Left lung (tissue), 10 donors: ENCODE data around the gene ADAM15. TPM values are rescaled to one million over a fixed set of nuclear protein-coding genes. Genes with fewer than 3 reads are reported as not detected.
A peak's percentile ranks its signal among the peaks of the same experiment; 100 is the strongest.

Experiments
- ATAC-seq: fragments of 200-7000 bp; cut with Tn5 transposase; one replicate; pipeline ENCODE4 v1.9.1; 2020; ENCODE audit warnings: moderate library complexity
- DNase-seq, 4 donors: peaks; one replicate each; pipeline ENCODE4 v3.0.0-alpha.2; 2013 to 2020
- H3K27ac ChIP-seq, 2 donors: fragments of 200-600 bp; sonication (generic) in 1 of 2; one replicate each; pipeline versions ENCODE4 v1.5.0 to v1.8.0; 2020 to 2021
- H3K27me3 ChIP-seq, 2 donors: fragments of 200-600 bp; sonication (generic) in 1 of 2; one replicate each; pipeline versions ENCODE4 v1.5.0 to v1.8.0; 2020 to 2021
- H3K36me3 ChIP-seq, 2 donors: fragments of 200-600 bp; sonication (generic) in 1 of 2; one replicate each; pipeline versions ENCODE4 v1.5.0 to v1.8.0; 2020 to 2021
- H3K4me1 ChIP-seq, 2 donors: fragments of 200-600 bp; one replicate each; pipeline ENCODE4 v1.8.0; 2021
- H3K4me3 ChIP-seq, 2 donors: fragments of 200-600 bp; sonication (generic) in 1 of 2; one replicate each; pipeline versions ENCODE4 v1.5.0 to v1.8.0; 2020 to 2021; ENCODE audit warnings: mild to moderate bottlenecking in 1 of 2
- H3K9me3 ChIP-seq, 2 donors: fragments of 200-600 bp; sonication (generic) in 1 of 2; one replicate each; pipeline versions ENCODE4 v1.5.0 to v1.8.0; 2020 to 2021
- CTCF ChIP-seq, 2 donors: fragments of 200-600 bp; sonication (generic) in 1 of 2; IDR thresholded peaks; one replicate each; pipeline versions ENCODE4 v1.5.0 to v1.8.0; 2021; ENCODE audit warnings: antibody characterized with exemption in 2 of 2
- intact Hi-C, 2 donors: fragments of 100-400 bp; cut with DNase I; formaldehyde crosslinking; loops; one replicate each; pipeline versions ENCODE4 v1.11.2 to v1.14.2; 2022
- polyA plus RNA-seq, 6 donors: library from polyadenylated mRNA; unstranded; fragments of 120-200 nt; gene quantifications; one replicate each; pipeline ENCODE4 v1.2.1, GENCODE V29; 2013; ENCODE audit not compliant: insufficient read length in 6 of 6
- total RNA-seq, 2 donors: library from RNA; stranded (reverse); fragmentation: NEBNext Ultra II Directional; extraction: Animal tissue kit (Norgen Biotek cat#: 25700); gene quantifications; one replicate each; pipeline ENCODE4 v1.2.1, GENCODE V29; 2021
- donor health status: DM: no; HTN: yes; CAD: no.
- donor health status: DM: no; HTN: no; CAD: no.

ADAM15 gene
- total and polyA plus RNA-seq, 8 donors: 54.4 to 172 (median 78.2) TPM

- TF ChIP-seq CTCF (IDR thresholded peaks at IDR 0.05): no peak
- H3K27ac ChIP-seq: no peak overlapping the region
- H3K36me3 ChIP-seq: no peaks in the 10 kb centered on the region
- H3K27me3 ChIP-seq: peaks cover 33 to 46% of the 10 kb centered on the region in 2 donors
- H3K4me1 ChIP-seq: peaks cover 29 to 43% of the 10 kb centered on the region in 2 donors
- intact Hi-C loops: no loop called here
- ATAC-seq (no peak), DNase-seq (peak in 1 of 4 donors; percentile 26)
- H3K9me3 ChIP-seq: no peaks in the 10 kb centered on the region
- no peak overlapping the region for H3K4me3 ChIP-seq
These were observed 26.2 kb downstream of the ADAM15 start for GRCh38 chr1:155077346-155077745.

- DNase-seq (peak in 1 of 4 donors; percentile 22), ATAC-seq (no peak)
- TF ChIP-seq CTCF (IDR thresholded peaks at IDR 0.05): no peak
- no peaks in the 10 kb centered on the region for H3K9me3 ChIP-seq
- H3K4me3 ChIP-seq: no peak overlapping the region
- H3K27ac ChIP-seq: no peak overlapping the region
- peaks cover 38 to 51% of the 10 kb centered on the region in 2 donors for H3K27me3 ChIP-seq
- H3K36me3 ChIP-seq: no peaks in the 10 kb centered on the region
- intact Hi-C loops: no loop called here
- peaks cover 34 to 48% of the 10 kb centered on the region in 2 donors for H3K4me1 ChIP-seq
These were observed 26.8 kb downstream of the ADAM15 start for GRCh38 chr1:155077758-155078445.

- Histone ChIP-seq H3K4me1 (peaks cover 34 to 52% of the 10 kb centered on the region in 2 donors), H3K27ac (no peak within 1 kb of the TSS), H3K36me3 (no peaks in the 10 kb centered on the region), H3K9me3 (no peaks in the 10 kb centered on the region), H3K4me3 (peak within 1 kb of the TSS; percentile 15 to 32), H3K27me3 (peaks cover 46 to 59% of the 10 kb centered on the region in 2 donors)
- DNase-seq (peak in 3 of 4 donors; percentile 67 to 93 (median 75)), ATAC-seq (peak; percentile 86)
- TF ChIP-seq CTCF (IDR thresholded peaks at IDR 0.05): no peak
- intact Hi-C loops: no loop called here
These were observed 27.5 kb downstream of the ADAM15 start, which contains the start of gene EFNA3 for GRCh38 chr1:155078469-155079209. EFNA3 (plus strand) TSS chr1:155078837; CDS start chr1:155078942, 105 bp downstream.

- peak overlapping the region in 1 of 2 donors; percentile 32 for H3K4me3 ChIP-seq
- H3K27ac ChIP-seq: no peak overlapping the region
- no peak for TF ChIP-seq CTCF (IDR thresholded peaks at IDR 0.05)
- DNase-seq (no peak), ATAC-seq (no peak)
- H3K9me3 ChIP-seq: no peaks in the 10 kb centered on the region
- intact Hi-C loops: no loop called here
- H3K4me1 ChIP-seq: peaks cover 35 to 56% of the 10 kb centered on the region in 2 donors
- peaks cover 49 to 64% of the 10 kb centered on the region in 2 donors for H3K27me3 ChIP-seq
- no peaks in the 10 kb centered on the region for H3K36me3 ChIP-seq
These were observed 28.0 kb downstream of the ADAM15 start for GRCh38 chr1:155079210-155079486.
